Muscle layer of duodenum (tissue), 2 donors: ENCODE data around the gene COL18A1.

Experiments used
- H3K27ac ChIP-seq: one replicate; pipeline ENCODE4 v1.7.0; 2013; ENCODE audit warnings: mild to moderate bottlenecking, low read length
- H3K27me3 ChIP-seq: one replicate; pipeline ENCODE4 v1.7.0; 2013; ENCODE audit warnings: low read depth, mild to moderate bottlenecking, control low read depth, low read length
- H3K36me3 ChIP-seq, 2 donors: one replicate each; pipeline ENCODE4 v1.7.0; 2013; ENCODE audit warnings: low read length in 2 of 2, control low read depth in 1 of 2, mild to moderate bottlenecking in 1 of 2; ENCODE audit not compliant: insufficient read depth in 2 of 2, control insufficient read depth in 1 of 2
- H3K4me1 ChIP-seq, 2 donors: one replicate each; pipeline ENCODE4 v1.7.0; 2013; ENCODE audit warnings: low read length in 2 of 2, mild to moderate bottlenecking in 2 of 2, control low read depth in 1 of 2, moderate library complexity in 1 of 2; ENCODE audit not compliant: insufficient read depth in 2 of 2, control insufficient read depth in 1 of 2
- H3K4me3 ChIP-seq, 2 donors: one replicate each; pipeline ENCODE4 v1.7.0; 2013; ENCODE audit warnings: low read length in 2 of 2, low read depth in 1 of 2, mild to moderate bottlenecking in 1 of 2
- H3K9me3 ChIP-seq, 2 donors: one replicate each; pipeline ENCODE4 v1.7.0; 2013; ENCODE audit warnings: low read length in 2 of 2, control low read depth in 1 of 2, mild to moderate bottlenecking in 1 of 2; ENCODE audit not compliant: control insufficient read depth in 1 of 2
- donor health status: healthy.

Gene COL18A1

DNA sequence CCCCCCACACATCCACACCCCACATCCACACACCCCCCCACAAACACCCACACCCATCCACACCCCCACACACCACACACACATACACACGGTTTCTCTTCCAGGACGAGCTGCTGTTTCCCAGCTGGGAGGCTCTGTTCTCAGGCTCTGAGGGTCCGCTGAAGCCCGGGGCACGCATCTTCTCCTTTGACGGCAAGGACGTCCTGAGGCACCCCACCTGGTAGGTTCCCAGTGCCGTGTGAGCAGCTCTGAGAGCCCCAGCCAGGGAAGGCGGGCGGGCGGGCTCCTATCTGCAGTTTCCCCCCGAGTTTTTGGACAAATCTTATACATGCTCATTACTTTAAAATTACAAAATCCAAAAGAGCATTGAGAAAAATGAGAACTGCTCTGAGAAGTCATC, 106.0 kb downstream of the COL18A1 start:
- H3K4me3 ChIP-seq, result no peak overlapping the region
- H3K36me3 ChIP-seq, result peaks cover 12 to 46% of the 10 kb centered on the region in 2 donors
- H3K4me1 ChIP-seq, result no peaks in the 10 kb centered on the region
- no peak overlapping the region for H3K27ac ChIP-seq
- H3K27me3 ChIP-seq, result no peaks in the 10 kb centered on the region
- no peaks in the 10 kb centered on the region for H3K9me3 ChIP-seq

DNA sequence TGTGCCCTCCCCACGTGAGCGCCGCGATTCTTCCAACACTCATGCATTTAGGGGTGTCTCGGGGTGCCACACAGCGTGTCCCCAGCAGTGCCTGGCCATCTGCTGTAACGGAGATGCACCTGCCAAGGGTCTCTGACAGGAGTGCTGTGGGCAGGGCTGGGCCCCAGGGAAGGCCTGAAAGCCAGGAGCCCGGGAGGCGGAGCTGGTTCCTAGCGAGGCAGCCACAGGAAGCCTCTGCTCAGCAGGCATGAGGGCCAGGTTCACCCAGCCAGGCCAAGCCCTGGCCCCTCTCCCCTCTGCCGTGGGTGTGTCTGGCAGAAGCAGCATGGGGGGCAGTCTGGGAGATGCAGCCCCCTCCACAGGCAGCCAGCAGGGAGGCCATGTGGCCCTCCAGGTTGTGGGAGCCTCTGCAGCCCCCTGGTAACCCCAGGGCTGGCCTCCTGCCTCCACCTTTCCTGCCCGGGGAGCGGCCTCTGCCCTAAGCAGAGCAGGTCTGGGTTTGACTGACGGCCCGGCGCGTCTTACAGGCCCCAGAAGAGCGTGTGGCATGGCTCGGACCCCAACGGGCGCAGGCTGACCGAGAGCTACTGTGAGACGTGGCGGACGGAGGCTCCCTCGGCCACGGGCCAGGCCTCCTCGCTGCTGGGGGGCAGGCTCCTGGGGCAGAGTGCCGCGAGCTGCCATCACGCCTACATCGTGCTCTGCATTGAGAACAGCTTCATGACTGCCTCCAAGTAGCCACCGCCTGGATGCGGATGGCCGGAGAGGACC, 106.9 kb downstream of the COL18A1 start:
- Histone ChIP-seq H3K27ac (no peak overlapping the region), H3K4me3 (no peak overlapping the region), H3K9me3 (no peaks in the 10 kb centered on the region), H3K36me3 (peaks cover 12 to 52% of the 10 kb centered on the region in 2 donors), H3K27me3 (no peaks in the 10 kb centered on the region), H3K4me1 (no peaks in the 10 kb centered on the region)

GRCh38 chr21:45512626-45513002, 107.6 kb downstream of the COL18A1 start:
- no peaks in the 10 kb centered on the region for H3K27me3 ChIP-seq
- H3K36me3 ChIP-seq, result peaks cover 10 to 55% of the 10 kb centered on the region in 2 donors
- peaks cover 0 to under 1% of the 10 kb centered on the region in 2 donors for H3K9me3 ChIP-seq
- H3K27ac ChIP-seq, result no peak overlapping the region
- H3K4me1 ChIP-seq, result no peaks in the 10 kb centered on the region
- H3K4me3 ChIP-seq, result no peak overlapping the region

GRCh38 chr21:45513003-45513717, 108.2 kb downstream of the COL18A1 start:
- H3K4me1 ChIP-seq, result no peaks in the 10 kb centered on the region
- no peak overlapping the region for H3K27ac ChIP-seq
- H3K9me3 ChIP-seq, result peaks cover 0 to 4% of the 10 kb centered on the region in 2 donors
- H3K4me3 ChIP-seq, result no peak overlapping the region
- H3K27me3 ChIP-seq, result no peaks in the 10 kb centered on the region
- peaks cover 9 to 55% of the 10 kb centered on the region in 2 donors for H3K36me3 ChIP-seq

DNA sequence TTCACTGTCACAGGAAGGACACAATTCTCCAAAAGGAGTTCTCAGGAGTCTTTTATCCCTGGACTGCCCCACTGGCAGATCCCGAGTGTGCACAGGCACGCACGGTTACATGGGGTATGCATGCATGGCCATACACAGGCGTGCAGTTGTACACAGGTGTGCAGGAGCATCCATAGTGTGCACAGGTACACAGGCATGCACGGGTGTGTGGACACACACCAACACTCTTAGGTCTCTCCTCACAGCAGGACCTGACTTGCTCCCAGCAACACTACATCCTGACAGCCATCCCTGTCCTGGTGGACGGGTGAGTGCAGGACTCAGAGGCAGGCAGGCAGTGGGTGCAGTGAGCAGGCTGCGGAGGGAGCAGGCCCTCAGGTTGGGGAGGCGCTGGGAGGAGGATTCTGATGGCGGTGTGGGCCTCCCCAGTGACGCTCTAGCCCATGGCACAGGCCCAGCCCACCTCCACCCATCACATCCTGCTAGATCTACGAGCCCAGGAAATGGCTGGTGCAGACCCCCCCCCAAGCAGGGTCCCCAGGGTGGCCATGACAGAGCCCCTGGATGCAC, 108.9 kb downstream of the COL18A1 start:
- peaks cover 7 to 11% of the 10 kb centered on the region in 2 donors for H3K9me3 ChIP-seq
- H3K27ac ChIP-seq, result no peak overlapping the region
- H3K4me3 ChIP-seq, result no peak overlapping the region

DNA sequence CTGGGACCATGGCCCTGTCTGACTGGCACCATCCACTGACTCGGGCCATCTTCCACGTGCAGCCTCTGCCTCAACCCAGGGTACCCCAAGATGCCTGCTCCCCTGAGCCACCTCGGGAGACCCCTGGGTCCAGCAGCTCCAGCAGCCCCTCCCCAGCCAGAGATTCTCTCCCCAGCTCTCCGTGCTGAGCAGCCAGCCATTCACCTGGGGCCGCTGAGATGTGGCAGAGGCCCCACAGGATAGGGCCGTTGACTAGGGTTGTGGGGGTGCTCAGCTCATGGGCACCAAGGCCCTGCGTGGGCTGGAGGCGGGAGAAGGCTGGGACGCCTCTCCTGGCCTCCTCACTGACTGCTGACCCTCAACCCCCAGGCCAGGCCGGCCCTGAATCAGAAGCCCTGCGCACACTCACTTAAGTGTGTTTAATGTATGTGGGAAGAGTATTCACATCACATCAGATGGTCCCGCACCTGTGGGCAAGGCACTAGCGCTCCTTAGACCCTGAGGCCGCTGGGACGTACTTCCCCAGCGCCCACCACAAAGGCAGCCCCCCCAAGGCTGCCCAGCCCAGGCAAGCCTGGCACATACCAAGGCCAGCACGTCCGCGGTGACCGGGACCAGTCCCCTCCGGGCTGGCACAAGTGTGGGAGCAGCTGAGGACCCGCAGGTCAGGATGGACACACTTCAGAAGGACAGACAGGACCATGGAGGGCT, 109.5 kb downstream of the COL18A1 start:
- no peaks in the 10 kb centered on the region for H3K27me3 ChIP-seq
- no peak overlapping the region for H3K4me3 ChIP-seq
- H3K36me3 ChIP-seq, result peaks cover 9 to 55% of the 10 kb centered on the region in 2 donors
- H3K4me1 ChIP-seq, result no peaks in the 10 kb centered on the region
- H3K27ac ChIP-seq, result no peak overlapping the region
- peaks cover 12 to 13% of the 10 kb centered on the region in 2 donors for H3K9me3 ChIP-seq

More for the DNA sequence above, 108.9 kb downstream of the COL18A1 start:
- H3K27me3 ChIP-seq, result no peaks in the 10 kb centered on the region
- H3K36me3 ChIP-seq, result peaks cover 9 to 55% of the 10 kb centered on the region in 2 donors
- no peaks in the 10 kb centered on the region for H3K4me1 ChIP-seq

GRCh38 chr21:45515241-45516061, 110.5 kb downstream of the COL18A1 start:
- Histone ChIP-seq H3K9me3 (peaks cover 17 to 23% of the 10 kb centered on the region in 2 donors), H3K27me3 (no peaks in the 10 kb centered on the region), H3K27ac (no peak overlapping the region), H3K36me3 (peaks cover 9 to 49% of the 10 kb centered on the region in 2 donors), H3K4me3 (no peak overlapping the region), H3K4me1 (no peaks in the 10 kb centered on the region)

GRCh38 chr21:45516071-45516670, 111.2 kb downstream of the COL18A1 start:
- H3K27me3 ChIP-seq, result no peaks in the 10 kb centered on the region
- no peaks in the 10 kb centered on the region for H3K4me1 ChIP-seq
- no peak overlapping the region for H3K27ac ChIP-seq
- peaks cover 9 to 50% of the 10 kb centered on the region in 2 donors for H3K36me3 ChIP-seq
- no peak overlapping the region for H3K4me3 ChIP-seq
- H3K9me3 ChIP-seq, result peaks cover 17 to 30% of the 10 kb centered on the region in 2 donors

DNA sequence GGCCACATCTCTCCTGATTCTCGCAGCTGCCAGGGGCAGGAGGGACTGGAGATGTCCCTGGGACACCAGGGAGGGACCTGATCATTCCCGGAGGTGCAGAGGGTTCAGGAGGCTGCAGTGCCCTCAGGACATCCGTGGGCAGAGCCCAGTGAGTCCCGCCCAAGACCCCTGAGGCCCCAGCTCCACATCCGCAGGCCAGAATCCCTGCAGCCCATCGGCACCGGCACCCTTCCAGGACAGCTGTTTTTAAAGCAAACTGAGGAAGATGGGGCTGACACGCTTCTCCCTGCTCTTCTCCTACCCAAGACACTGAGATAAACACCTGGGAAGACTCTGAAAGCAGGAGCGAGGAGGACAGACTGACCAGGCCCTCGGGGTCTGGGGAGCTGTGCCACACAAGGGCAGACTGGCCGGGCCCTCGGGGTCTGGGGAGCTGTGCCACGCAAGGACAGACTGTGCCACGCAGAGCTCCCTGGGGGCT, 111.7 kb downstream of the COL18A1 start:
- Histone ChIP-seq H3K9me3 (peaks cover 17 to 34% of the 10 kb centered on the region in 2 donors), H3K27ac (no peak overlapping the region), H3K4me1 (no peaks in the 10 kb centered on the region), H3K36me3 (peaks cover 9 to 49% of the 10 kb centered on the region in 2 donors), H3K4me3 (no peak overlapping the region), H3K27me3 (no peaks in the 10 kb centered on the region)
